Chondrocyte (in vitro differentiated cells): ENCODE data around the gene GLB1L3. TPM values are rescaled to one million over a fixed set of nuclear protein-coding genes. Genes with fewer than 3 reads are reported as not detected.
A peak's percentile ranks its signal among the peaks of the same experiment; 100 is the strongest.

Source experiments
- DNase-seq: peaks from one replicate; pipeline ENCODE4 v3.0.0; 2021; ENCODE audit warnings: mixed read lengths, low spot score
- H3K27ac Mint-ChIP-seq: one replicate; pipeline ENCODE4 v1.8.0; 2021; ENCODE audit warnings: mild to moderate bottlenecking, moderate library complexity, mixed read lengths; ENCODE audit not compliant: unreplicated experiment
- H3K27me3 Mint-ChIP-seq: 2 replicates; pipeline ENCODE4 v1.8.0; 2021; ENCODE audit warnings: low read depth, mixed read lengths
- H3K36me3 Mint-ChIP-seq: 2 replicates; pipeline ENCODE4 v1.8.0; 2021; ENCODE audit warnings: low read depth, mixed read lengths
- H3K4me1 Mint-ChIP-seq: 2 replicates; pipeline ENCODE4 v1.8.0; 2021; ENCODE audit warnings: low read depth, mild to moderate bottlenecking, mixed read lengths
- H3K4me3 Mint-ChIP-seq: one replicate; pipeline ENCODE4 v1.8.0; 2021; ENCODE audit warnings: mild to moderate bottlenecking, moderate library complexity, mixed read lengths; ENCODE audit not compliant: unreplicated experiment
- H3K9me3 Mint-ChIP-seq: 2 replicates; pipeline ENCODE4 v1.8.0; 2021; ENCODE audit warnings: low read depth, mixed read lengths
- total RNA-seq: library from RNA; stranded (reverse); gene quantifications from 3 replicates; pipeline ENCODE4 v1.2.1, GENCODE V29; 2021
- TF ChIP-seq, protein P1 (sequence below): fragments of 200-600 bp; sonication (generic); IDR thresholded peaks from 2 replicates; pipeline ENCODE4 v1.5.0; 2021; ENCODE audit warnings: antibody characterized with exemption, mild to moderate bottlenecking, moderate library complexity

GLB1L3 gene
- total RNA-seq, 1 donor from 2014 or later: not detected

DNA sequence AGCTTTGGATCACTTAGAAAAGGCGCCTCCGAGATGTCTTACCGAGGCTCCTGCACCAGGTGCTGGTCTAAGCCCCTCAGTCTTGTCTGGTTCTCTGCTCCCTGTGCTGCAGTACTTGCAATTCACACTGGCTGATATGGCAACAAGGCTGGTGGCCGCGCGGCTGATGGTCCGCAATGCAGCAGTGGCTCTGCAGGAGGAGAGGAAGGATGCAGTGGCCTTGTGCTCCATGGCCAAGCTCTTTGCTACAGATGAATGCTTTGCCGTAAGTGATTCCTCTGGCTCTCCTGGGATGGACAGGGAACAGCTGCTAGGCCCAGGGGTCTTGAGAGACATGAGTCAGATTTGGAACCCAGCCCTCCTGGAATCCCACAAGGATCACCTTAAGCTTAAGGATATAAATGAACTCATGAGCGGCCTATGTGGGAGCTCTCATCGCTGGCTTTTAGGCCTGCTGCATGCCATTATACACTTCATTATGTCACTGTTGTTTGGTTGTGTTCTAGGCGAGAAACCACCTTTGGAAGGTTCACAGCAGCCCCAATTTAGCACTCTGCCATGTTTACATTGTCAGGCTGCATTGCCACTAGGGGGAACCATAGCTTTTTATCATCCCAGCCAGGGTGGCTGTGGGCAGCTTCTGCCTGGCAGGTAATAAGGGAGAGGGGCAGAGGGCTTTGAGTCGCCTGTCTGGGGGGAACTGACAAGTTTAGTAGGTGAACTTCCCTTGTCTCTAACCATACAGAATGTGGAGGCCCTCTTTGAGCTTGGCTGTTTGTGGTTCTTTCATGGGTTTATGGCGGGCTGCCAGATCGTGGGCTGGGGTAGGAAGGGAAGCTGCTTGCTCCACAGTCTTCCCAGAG lies 14.3 kb upstream of the GLB1L3 start:
- Mint-ChIP-seq H3K4me3 (no peak overlapping the region), H3K36me3 (peaks cover 24% of the 10 kb centered on the region), H3K9me3 (no peaks in the 10 kb centered on the region), H3K27ac (no peak overlapping the region), H3K27me3 (no peaks in the 10 kb centered on the region), H3K4me1 (peaks cover 8% of the 10 kb centered on the region)
- TF ChIP-seq, protein P1, sequence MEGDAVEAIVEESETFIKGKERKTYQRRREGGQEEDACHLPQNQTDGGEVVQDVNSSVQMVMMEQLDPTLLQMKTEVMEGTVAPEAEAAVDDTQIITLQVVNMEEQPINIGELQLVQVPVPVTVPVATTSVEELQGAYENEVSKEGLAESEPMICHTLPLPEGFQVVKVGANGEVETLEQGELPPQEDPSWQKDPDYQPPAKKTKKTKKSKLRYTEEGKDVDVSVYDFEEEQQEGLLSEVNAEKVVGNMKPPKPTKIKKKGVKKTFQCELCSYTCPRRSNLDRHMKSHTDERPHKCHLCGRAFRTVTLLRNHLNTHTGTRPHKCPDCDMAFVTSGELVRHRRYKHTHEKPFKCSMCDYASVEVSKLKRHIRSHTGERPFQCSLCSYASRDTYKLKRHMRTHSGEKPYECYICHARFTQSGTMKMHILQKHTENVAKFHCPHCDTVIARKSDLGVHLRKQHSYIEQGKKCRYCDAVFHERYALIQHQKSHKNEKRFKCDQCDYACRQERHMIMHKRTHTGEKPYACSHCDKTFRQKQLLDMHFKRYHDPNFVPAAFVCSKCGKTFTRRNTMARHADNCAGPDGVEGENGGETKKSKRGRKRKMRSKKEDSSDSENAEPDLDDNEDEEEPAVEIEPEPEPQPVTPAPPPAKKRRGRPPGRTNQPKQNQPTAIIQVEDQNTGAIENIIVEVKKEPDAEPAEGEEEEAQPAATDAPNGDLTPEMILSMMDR: peak; percentile 74
- no peak for DNase-seq

DNA sequence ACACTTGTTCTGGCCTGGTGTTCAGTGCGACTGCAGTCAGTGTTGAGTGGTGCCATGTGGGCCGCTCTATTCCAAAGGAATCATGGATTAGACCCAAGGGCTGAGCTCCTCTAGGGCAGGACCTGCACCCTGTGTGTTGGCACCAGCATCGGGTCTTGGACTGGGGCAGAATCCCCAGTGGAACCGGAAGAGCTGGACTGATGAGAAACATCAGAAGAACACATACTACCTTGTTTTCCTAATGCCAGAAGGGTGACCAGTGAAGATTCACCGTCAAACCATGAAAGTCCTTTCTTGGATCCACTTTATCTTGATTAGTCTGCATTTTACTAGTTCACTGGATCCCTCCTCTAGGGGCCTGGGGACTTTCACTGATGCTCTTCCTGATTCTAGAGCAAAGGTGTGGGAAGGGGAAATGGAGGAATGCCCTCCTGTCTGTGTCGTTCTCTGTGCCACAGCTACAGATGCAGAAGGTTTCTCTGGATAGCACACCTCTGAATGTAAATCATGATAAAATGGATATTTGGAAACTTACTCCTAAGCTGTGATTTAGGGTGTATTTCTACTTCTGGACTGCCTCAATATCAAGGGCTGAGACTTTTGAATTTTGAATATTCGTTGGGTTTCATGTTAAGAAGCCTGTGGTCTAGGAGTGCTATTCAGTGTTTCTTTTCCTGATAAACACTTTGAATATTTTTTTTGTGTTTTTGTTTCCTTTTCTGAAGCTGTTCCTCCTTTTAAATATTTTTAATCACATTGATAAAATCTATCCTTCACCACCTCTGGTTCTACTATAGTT lies 11.0 kb upstream of the GLB1L3 start:
- Mint-ChIP-seq H3K27ac (no peak overlapping the region), H3K4me3 (no peak overlapping the region), H3K4me1 (peaks cover 10% of the 10 kb centered on the region), H3K9me3 (no peaks in the 10 kb centered on the region), H3K27me3 (peaks cover 3% of the 10 kb centered on the region), H3K36me3 (peaks cover 16% of the 10 kb centered on the region)
- no peak for DNase-seq
- TF ChIP-seq, protein P1: no peak

DNA sequence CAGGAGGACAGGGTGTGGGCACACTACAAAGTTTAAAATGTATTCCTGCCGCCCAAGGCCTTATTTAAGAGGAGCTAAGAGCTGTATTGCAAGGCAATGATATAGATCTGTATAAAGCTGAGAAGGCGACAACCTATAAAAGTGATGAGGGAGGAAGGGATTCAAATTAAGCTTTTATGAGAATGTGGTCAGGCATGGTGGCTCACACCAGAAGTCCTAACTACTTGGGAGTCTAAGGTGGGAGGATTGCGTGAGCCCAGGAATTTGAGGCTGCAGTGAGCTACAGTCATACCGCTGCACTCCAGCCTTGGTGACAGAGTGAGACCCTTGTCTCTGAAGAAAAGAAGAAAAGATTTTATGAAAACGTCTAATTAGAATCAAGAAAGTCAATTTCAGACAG lies 9.7 kb upstream of the GLB1L3 start:
- no peak overlapping the region for H3K4me3 Mint-ChIP-seq
- H3K36me3 Mint-ChIP-seq: peaks cover 9% of the 10 kb centered on the region
- peaks cover 14% of the 10 kb centered on the region for H3K27me3 Mint-ChIP-seq
- TF ChIP-seq, protein P1: no peak
- H3K9me3 Mint-ChIP-seq: no peaks in the 10 kb centered on the region
- no peak overlapping the region for H3K27ac Mint-ChIP-seq
- no peak for DNase-seq
- peaks cover 10% of the 10 kb centered on the region for H3K4me1 Mint-ChIP-seq

DNA sequence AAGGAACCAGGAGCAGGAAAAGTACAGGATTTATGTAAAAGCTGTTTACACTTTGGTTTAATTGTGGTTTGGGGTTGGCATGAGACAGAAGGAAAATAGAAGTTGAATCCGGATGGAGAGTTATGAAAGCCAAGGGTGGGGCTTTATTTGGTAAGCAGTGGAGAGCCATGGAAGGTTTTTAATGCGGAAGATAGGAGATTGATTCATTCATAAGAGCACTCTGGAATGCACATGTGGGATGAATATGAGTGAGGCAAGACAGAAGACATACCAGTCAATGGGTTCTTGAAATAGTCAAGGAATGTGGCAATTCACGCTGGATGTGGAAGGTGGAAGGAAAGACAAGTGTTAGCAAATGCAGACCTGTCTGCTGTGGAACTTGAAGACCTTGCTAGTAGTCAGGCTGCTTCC lies 9.3 kb upstream of the GLB1L3 start:
- H3K27me3 Mint-ChIP-seq: peaks cover 18% of the 10 kb centered on the region
- peaks cover 9% of the 10 kb centered on the region for H3K36me3 Mint-ChIP-seq
- no peaks in the 10 kb centered on the region for H3K9me3 Mint-ChIP-seq
- H3K27ac Mint-ChIP-seq: no peak overlapping the region
- TF ChIP-seq, protein P1: no peak
- H3K4me1 Mint-ChIP-seq: peaks cover 10% of the 10 kb centered on the region
- no peak overlapping the region for H3K4me3 Mint-ChIP-seq
- no peak for DNase-seq

DNA sequence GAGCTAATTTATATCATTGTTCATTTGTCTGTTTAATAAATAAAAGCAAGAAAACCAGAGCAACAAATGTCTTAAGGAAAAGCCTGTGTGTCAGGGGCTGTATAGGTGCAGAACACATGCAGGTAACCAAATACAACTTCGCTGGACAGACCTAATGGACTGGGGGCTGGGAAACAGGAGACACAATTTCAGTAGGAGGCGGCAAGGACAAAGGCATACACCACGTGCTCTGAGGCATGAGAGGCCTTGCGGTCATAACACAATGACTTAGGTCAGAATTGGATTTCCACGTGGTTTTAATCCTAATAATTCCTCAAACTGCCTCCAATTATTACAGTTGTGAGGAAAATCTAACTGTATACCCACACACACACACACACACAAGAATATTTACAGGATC lies 8.7 kb upstream of the GLB1L3 start:
- Mint-ChIP-seq H3K27ac (no peak overlapping the region), H3K4me3 (no peak overlapping the region), H3K27me3 (peaks cover 21% of the 10 kb centered on the region)

More for the DNA sequence above, 8.7 kb upstream of the GLB1L3 start:
- Mint-ChIP-seq H3K36me3 (peaks cover 9% of the 10 kb centered on the region), H3K9me3 (no peaks in the 10 kb centered on the region), H3K4me1 (peaks cover 10% of the 10 kb centered on the region)
- TF ChIP-seq, protein P1: no peak
- no peak for DNase-seq
